ENCODE data around the gene CAMK4. TPM values are rescaled to one million over a fixed set of nuclear protein-coding genes. Genes with fewer than 3 reads are reported as not detected.

Gene CAMK4
- total and polyA plus RNA-seq, 2 donors (not counting 1 experiment from before 2014, with no cell fraction given): 0.83 to 5.9 TPM

GRCh38 chr5:111229871-111230810 is 6.0 kb downstream of the CAMK4 start:
- no peaks in the 10 kb centered on the region for H3K36me3 ChIP-seq (ENCODE audit: control insufficient read depth, insufficient read depth, low read length)
- no peak overlapping the region for H3K4me3 ChIP-seq (replicated peaks in 1 of 4; ENCODE audit: control extremely low read depth in 1 of 4, insufficient read depth in 1 of 4, low read depth in 3 of 4, low read length in 4 of 4)
- H3K9me3 ChIP-seq (ENCODE audit: control insufficient read depth, insufficient read depth, low read depth, low read length): no peaks in the 10 kb centered on the region
- H3K4me1 ChIP-seq (ENCODE audit: control insufficient read depth, extremely low read depth, insufficient read depth, low read length): peaks cover 6% of the 10 kb centered on the region
- no peaks in the 10 kb centered on the region for H4K20me1 ChIP-seq (ENCODE audit: control insufficient read depth, extremely low read depth, insufficient read depth, low read length)
- no peaks in the 10 kb centered on the region for H3K79me2 ChIP-seq (ENCODE audit: control insufficient read depth, insufficient read depth, low read length)
- H3K9ac ChIP-seq (ENCODE audit: insufficient read depth, low read length): no peak overlapping the region
- H3K27me3 ChIP-seq (ENCODE audit: control insufficient read depth, insufficient read depth, low read length): no peaks in the 10 kb centered on the region
- no peak overlapping the region for H3K4me2 ChIP-seq (ENCODE audit: extremely low read depth, insufficient read depth, low read length)
- DNase-seq (ENCODE audit: low read depth in 2 of 2): peak in 1 of 2 donors; percentile 18
- H2AFZ ChIP-seq (ENCODE audit: low read length): no peak overlapping the region
- TF ChIP-seq CTCF (conservative IDR thresholded peaks at IDR 0.05 in 1 of 2, IDR thresholded peaks at IDR 0.05 in 1 of 2; ENCODE audit: low read depth in 1 of 2, low read length in 2 of 2) (no peak), EZH2 (IDR thresholded peaks at IDR 0.05; ENCODE audit: low read length, missing control alignments) (no peak)
- no peak overlapping the region for H3K27ac ChIP-seq (ENCODE audit: insufficient read depth, low read length)

- Histone ChIP-seq H3K79me2 (ENCODE audit: control insufficient read depth, insufficient read depth, low read length) (no peaks in the 10 kb centered on the region), H3K4me2 (ENCODE audit: extremely low read depth, insufficient read depth, low read length) (no peak overlapping the region), H3K36me3 (ENCODE audit: control insufficient read depth, insufficient read depth, low read length) (no peaks in the 10 kb centered on the region), H3K27me3 (ENCODE audit: control insufficient read depth, insufficient read depth, low read length) (no peaks in the 10 kb centered on the region), H3K27ac (ENCODE audit: insufficient read depth, low read length) (no peak overlapping the region), H3K9ac (ENCODE audit: insufficient read depth, low read length) (no peak overlapping the region), H3K9me3 (ENCODE audit: control insufficient read depth, insufficient read depth, low read depth, low read length) (no peaks in the 10 kb centered on the region), H4K20me1 (ENCODE audit: control insufficient read depth, extremely low read depth, insufficient read depth, low read length) (no peaks in the 10 kb centered on the region), H3K4me1 (ENCODE audit: control insufficient read depth, extremely low read depth, insufficient read depth, low read length) (peaks cover 6% of the 10 kb centered on the region), H2AFZ (ENCODE audit: low read length) (no peak overlapping the region), H3K4me3 (replicated peaks in 1 of 4; ENCODE audit: control extremely low read depth in 1 of 4, insufficient read depth in 1 of 4, low read depth in 3 of 4, low read length in 4 of 4) (no peak overlapping the region)
- no peak for DNase-seq (ENCODE audit: low read depth in 2 of 2)
- TF ChIP-seq CTCF (conservative IDR thresholded peaks at IDR 0.05 in 1 of 2, IDR thresholded peaks at IDR 0.05 in 1 of 2; ENCODE audit: low read depth in 1 of 2, low read length in 2 of 2): no peak
- TF ChIP-seq EZH2 (IDR thresholded peaks at IDR 0.05; ENCODE audit: low read length, missing control alignments): no peak
Measured at GRCh38 chr5:111231119-111231518, 6.9 kb downstream of the CAMK4 start.

DNA sequence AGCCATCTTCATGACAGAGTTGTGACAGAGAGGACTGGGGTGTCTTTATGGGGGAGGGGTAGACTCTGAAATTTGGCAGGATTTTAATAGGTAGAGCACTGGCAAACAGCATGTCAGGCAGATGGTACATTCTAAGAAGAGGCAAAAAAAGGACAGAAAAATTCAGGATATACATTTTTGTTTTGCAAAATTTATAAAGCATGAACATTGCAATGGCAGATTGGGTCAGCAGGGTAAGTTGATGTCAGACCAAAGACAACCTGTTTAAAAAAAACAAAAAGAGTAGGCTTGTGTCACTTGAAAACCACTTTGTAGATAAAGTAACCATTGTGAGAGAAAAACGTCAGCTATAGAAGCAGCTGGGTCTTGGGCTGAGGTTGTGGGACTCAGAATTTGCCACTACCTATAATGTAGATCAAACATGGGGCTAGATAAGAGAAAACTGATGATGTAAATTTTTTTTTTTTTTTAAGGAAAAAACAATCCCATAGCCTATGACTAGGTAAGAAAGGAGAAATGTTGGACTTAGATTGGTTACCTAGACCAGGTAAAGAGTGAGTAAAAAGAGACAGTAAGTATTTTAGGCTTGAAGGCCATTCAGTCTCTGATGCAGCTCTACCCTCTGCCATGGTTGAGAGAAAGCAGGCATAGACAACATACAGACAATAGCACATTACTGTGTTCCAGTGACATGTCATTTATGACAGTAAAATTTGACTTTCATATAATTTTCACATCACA is 8.3 kb downstream of the CAMK4 start:
- Histone ChIP-seq H2AFZ (ENCODE audit: low read length) (no peak overlapping the region), H3K4me1 (ENCODE audit: control insufficient read depth, extremely low read depth, insufficient read depth, low read length) (peaks cover 5% of the 10 kb centered on the region), H3K4me2 (ENCODE audit: extremely low read depth, insufficient read depth, low read length) (no peak overlapping the region), H3K27me3 (ENCODE audit: control insufficient read depth, insufficient read depth, low read length) (no peaks in the 10 kb centered on the region), H3K9ac (ENCODE audit: insufficient read depth, low read length) (no peak overlapping the region), H3K27ac (ENCODE audit: insufficient read depth, low read length) (no peak overlapping the region), H3K36me3 (ENCODE audit: control insufficient read depth, insufficient read depth, low read length) (no peaks in the 10 kb centered on the region), H3K9me3 (ENCODE audit: control insufficient read depth, insufficient read depth, low read depth, low read length) (no peaks in the 10 kb centered on the region), H4K20me1 (ENCODE audit: control insufficient read depth, extremely low read depth, insufficient read depth, low read length) (no peaks in the 10 kb centered on the region), H3K4me3 (replicated peaks in 1 of 4; ENCODE audit: control extremely low read depth in 1 of 4, insufficient read depth in 1 of 4, low read depth in 3 of 4, low read length in 4 of 4) (no peak overlapping the region), H3K79me2 (ENCODE audit: control insufficient read depth, insufficient read depth, low read length) (no peaks in the 10 kb centered on the region)
- no peak for DNase-seq (ENCODE audit: low read depth in 2 of 2)
- TF ChIP-seq CTCF (conservative IDR thresholded peaks at IDR 0.05 in 1 of 2, IDR thresholded peaks at IDR 0.05 in 1 of 2; ENCODE audit: low read depth in 1 of 2, low read length in 2 of 2) (no peak), EZH2 (IDR thresholded peaks at IDR 0.05; ENCODE audit: low read length, missing control alignments) (no peak)

Measured in fibroblast of lung (primary cell).